NCI-H128 (cell line): Measurements from ENCODE around the gene CACNA2D3.

Source experiments
- DNase-seq: peaks from one replicate; lab custom pipeline; 2025; ENCODE audit not compliant: unreplicated experiment; lab: John Stamatoyannopoulos, UW

Gene CACNA2D3

DNA sequence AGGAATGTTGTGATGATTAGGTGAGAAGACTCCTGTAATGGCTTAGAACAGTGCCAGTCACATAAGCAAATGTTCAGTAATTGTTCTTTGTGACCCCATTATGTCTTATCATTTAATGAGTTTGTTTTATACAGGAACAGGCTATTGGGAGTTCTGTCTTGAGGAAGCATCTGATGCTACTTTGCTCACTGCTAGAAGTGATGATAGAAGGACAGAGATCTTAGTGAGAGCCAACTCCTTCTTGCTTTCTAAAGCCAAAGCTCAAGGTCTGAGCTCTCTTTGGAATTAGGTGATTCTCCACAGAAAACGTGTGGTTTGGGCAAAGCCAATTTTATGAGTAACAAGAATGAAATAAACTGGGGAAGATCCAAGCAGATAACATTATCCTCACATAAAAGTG is 590.7 kb downstream of the CACNA2D3 start:
- no peak for DNase-seq

DNA sequence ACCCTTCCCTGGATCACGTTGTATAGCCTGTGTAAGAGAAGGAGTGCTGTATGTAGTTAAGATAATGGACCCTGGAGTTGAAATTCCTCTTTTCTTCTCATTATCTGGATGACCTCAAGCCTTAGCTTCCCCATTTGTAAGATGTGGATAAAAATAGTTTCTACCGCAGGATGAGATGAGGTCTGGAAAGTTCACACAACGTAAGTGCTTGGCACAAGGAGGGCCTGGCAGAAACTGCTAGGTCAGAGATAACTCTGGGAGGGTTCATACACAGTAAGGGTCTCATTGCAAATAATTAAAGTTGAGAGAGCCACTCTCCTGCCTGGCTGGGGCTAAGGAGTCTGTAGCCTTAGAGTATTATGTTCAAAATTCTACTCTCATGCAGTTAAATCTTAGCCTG is 591.1 kb downstream of the CACNA2D3 start:
- DNase-seq, result no peak

DNA sequence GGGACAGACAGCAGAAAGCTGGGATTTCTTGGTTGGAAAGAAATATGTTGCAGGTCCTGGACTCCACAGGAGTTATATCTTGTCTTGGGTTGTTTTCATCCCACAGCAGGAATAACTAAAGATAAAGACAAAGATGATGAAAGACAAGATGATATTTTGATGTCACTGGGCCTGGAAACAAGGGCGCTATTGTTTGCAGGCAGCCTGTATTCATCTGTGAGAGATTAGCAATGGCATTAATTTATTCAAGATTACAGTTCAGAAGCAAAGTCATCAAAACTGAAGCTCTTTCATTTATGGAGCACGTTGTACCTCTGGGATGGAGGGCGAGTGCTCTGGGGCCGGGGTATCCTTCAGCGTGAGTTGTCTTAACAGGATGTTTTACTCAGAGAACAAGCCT is 591.7 kb downstream of the CACNA2D3 start:
- no peak for DNase-seq

DNA sequence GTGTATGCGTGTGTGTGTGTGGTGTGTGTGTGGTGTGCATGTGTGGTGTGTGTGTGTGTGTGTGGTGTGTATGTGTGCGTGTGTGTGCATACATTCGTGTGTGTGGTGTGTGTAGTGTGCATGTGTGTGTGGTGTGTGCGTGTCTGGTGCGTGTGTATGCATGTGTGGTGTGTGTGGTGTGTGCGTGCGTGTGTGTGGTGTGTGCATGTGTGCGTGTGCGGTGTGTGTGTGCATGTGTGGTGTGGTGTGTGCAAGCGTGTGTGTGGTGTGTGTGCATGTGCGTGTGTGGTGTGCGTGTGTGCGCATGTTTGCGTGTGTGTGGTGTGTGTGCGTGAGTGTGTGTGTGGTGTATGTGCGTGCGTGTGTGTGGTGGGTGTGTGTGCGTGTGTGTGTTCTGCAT is 595.2 kb downstream of the CACNA2D3 start:
- DNase-seq, result no peak

DNA sequence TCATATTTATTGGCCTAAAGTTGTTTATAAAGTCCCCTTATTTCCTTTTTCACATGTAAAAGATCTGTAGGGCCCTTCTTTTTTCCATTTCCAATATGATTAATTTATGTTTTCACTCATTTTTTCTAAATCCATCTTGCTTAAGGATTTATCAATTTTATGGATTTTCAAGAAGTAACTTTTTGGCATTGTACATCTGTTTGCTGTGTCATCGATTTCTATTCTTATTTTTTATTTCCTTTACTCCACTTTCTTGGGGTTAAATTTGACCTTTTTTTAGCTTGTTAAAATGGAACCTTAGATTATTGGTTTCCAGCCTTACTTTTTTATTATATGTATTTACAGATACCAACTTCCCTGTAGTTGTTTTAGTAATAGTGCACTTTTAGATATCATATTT is 597.6 kb downstream of the CACNA2D3 start:
- no peak for DNase-seq

DNA sequence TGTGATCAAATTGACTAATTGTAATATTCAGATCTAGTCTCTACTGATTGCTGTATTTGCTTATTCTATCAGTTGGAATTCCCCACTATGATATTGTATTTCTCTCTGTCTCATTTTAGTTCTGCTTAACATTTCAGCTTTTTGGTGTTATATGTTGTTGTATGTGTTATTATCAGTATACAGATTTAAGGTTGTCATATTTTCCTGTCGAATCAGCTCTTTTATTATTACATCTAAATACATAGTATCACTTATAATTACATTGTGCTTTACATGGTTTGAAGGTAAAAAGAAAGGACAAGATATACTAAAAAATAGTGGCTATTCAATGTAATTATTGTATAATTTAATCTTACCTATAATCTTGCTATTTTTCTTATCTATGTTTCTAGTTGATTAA is 598.3 kb downstream of the CACNA2D3 start:
- no peak for DNase-seq

DNA sequence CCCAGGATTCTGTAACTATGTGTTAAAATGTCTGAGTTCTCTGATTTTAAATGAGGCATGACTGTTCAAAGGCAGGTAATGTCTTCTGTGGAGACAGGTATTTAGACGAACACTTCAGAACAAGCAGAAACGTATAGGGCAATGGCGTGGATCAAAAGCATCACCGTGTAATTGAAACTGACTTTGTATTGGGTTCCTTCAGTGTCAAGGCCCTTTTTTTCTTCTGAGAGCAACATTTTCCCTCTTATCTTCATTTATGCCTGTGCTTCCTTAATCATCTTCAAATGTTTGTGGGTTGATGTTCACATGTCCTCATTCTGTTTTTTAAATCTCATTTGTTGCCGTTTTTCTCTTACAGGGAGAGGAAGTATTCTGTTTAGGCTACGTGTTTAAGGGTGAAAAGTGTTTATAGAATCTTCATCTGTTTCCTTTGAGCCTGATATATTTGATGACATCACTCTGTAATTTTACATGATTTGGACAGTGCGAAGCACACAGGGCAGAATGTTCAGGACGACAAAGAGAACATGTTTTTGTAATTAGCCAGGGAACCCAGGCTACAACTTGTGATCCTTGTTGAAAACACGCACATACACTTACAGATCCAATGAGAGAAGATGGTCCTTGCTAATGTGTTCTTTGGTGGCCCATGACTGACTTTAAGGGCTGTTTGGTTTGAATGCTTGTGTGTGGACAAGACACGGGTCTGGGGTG is 609.5 kb downstream of the CACNA2D3 start:
- DNase-seq, result no peak

DNA sequence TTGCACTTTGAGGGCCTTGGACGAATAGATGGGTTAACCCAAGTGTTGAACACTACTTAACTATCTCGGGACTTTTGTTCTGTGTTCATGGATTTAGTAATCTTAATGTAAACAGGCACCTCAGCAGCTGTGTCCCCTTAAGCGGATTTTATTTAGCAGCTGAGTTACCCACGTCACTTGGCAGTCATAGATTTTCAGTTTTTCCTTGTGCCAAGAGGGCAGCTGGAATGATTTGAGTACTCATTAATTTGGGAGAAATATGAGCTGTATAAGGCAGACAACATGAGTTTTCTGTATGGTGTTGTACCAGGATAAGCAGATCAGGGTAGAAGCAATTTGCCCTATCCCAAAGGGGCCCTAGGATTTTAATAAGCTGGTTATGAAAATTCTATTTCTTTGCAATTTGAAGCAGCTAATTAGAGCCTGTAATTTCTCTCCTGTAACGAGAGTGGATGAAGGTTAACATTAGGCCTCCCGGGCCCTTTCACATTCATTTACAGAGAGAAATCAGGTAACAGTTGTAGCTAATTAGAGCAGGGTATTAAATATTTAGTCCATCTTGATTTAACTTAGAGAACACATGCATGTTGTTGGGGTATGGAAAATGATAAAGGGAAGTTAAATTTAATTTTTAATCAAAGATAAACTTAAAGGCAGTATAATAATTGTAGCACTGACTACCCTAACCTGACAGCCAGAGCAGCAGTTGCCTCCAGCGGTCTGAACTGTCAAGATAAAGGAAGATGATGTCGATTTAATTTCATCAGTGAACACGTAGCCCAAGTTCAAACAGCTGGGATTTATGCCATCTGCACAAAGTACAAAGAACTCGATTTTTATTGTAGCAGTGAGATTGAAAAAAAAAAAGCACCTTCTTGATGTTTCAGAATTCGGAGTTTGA is 611.0 kb downstream of the CACNA2D3 start:
- DNase-seq, result no peak

DNA sequence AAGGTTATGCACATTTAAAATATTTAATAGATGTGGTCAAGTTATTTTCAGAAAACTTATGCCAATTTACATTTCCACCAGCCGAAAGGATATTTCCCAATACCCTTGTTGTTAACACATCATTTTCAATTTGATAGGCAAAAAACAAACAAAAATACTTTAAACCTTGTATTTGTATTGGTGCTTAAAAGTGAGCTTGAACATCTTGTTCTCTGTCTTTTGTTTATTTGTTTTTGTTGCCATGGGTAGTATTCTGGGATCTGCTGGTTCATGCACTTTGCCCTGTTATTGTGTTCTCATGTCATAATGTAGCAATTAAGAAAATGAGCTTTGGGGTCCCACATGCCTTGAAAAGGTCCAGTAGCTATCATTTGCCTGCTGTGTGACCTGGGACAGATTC is 614.1 kb downstream of the CACNA2D3 start:
- DNase-seq, result no peak

DNA sequence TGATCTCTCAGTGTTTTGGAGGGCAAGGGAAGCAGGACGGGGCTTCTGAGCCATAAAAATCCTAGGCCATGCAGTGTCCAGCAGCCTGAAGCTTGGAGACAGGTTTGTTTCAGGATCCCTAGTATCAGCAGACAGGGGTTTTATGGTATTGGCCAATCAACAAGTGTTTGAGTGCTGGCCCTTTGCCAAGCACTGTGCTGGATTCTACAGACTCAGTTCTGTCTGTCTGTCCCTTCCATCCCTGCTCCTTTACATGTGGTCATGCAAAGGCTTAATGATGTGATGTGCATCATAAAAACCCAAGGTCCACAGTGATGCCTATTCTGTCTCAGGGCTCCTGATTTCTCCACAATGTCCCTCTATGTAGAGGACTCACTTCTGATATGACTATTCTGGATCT is 621.4 kb downstream of the CACNA2D3 start:
- DNase-seq, result no peak

DNA sequence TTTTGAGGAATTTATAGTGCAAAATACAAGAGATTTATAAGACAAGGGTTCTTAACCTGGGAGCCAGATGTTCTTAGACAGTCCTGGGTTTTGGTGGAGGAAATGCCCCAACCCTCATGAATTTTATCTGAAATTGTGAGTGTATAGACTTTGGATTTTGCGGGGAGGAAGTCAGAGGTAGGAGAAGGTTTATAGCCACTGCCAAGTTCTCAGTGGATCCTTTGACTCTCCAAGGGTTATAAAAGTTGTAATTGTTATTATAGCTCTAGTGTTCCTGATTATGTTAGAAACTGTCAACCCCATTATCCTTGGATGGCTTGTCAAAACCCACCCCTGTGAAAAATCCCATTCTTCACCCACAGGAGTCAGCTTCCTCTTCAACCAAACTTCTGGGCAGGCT is 621.9 kb downstream of the CACNA2D3 start:
- DNase-seq, result no peak

DNA sequence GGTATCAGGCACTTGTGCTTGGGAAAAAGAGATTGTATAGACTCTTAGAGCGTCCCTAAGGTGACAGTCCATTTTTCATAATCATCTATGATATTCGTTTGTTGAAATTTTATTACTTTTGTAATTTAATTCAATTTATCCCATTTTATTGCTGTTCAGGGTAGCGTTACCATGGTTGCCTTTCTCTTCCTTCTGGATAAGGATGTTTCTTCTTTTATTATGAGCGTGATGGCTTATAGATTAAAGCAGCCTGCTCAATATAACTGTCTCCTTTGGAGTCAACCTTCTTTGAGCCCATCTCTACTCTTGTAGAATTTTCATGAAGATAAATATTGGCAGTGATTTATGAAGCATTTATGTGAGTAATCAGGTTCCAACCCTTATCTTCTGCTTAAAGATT is 623.5 kb downstream of the CACNA2D3 start:
- no peak for DNase-seq

DNA sequence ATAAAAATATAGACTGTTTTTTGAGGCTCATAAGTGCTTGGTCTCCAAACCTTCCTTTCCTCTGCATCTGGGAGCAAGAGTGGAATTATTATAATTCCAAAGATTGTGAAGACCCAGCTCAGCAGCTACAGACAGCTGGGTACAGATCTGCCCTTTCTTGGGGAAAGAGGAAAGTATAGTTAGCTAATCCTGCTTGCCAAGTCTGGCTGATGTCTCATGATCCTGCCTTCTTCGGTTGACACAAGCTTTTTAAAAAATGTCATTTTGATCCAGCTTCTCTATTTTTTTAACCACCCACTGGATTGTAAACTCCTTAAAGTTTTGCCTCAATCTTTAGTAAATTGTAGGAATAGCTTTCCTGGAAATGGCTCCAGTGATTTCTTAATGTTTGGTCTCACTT is 624.4 kb downstream of the CACNA2D3 start:
- no peak for DNase-seq

DNA sequence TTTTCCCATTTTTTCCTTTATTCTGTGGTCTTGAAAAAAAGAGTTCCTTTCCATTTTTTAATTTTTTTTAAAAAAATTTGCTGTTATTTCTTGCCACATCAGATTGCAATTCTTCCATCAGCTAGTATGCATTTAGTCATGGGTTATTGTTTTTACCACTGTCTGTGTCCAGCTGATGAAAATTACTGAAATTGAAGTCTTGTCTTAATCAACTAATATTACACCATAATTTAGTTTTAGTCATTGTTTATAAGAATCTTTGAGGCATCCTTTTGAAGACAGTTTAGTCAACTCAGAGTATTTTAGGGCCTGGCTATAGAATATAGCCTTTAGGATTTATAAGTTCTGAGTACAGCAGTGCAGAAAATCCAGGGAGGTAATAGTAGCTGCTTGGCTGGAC is 633.4 kb downstream of the CACNA2D3 start:
- DNase-seq, result no peak

DNA sequence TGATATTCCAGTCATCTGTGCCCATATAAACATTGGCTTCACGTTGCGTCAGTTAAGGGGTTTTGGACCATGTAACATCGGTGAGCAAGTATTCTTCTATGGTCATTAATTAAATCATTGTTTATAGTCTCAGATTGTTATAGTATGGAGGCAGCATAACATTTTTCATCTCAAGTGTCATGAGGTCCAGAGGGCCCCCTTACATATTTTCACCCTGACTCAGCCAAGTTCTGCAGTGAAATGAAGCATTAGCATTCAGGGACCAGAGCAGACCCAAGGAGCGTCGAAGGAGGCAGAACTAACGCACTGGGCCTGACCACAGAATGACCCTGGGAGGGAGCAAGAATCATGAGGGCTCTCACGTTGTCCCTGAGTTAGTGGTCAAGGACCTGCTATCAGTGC is 634.0 kb downstream of the CACNA2D3 start:
- DNase-seq, result no peak

DNA sequence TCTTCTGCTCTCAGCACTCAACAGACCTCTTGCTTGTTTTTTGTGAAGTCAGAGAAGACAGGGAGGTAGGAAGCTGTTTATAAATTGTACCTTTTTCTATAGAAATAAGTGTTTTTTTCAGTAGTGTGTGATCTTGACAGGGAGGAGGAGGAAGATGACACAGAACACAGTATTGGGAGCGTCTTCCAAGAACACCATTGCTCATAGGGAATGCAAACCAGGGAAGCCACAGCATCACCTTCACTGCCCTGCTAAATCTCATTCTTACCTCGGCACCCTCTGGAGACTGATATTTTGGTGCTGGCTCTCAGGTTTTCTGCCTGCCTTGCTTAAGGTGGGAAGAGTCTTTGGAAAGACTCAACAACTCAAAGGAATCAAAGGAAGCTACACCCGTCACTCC is 636.1 kb downstream of the CACNA2D3 start:
- DNase-seq, result no peak

DNA sequence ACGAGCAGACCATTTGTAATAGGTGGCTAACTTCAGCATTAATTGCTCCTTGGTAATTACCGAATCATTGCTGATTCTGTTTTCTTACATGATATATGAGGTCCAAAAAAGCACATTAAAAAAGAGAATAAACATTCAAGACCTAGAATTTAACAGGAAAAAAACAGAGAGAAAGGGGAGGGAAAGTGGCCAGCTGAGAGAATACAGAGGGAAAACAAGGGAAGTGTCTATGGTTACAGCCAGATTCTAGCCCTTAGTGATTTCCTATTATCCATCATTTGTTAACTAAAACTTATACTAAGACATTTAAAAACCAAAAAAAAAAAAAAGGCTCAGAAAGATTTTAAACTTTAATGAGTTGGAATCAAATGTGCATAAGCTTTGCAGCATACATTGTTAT is 636.8 kb downstream of the CACNA2D3 start:
- no peak for DNase-seq

DNA sequence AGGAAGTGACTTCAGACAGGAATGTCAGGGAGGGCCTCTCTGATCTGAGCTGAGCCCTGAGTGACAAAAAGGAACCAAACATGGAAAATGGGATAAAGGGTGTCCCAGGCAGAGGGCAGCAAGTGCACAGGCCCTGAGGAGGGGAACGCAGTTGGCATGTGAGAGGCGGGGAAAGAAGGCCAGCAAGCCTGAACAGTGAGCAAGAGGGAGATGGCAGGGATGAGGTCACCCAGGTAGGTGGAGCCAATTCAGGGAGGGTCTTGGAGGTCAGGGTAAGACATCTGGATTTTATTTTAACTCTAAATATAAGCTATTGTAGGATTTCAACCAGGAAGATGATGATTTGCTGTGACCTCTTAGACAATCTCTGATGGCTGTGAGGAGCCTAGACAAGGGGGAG is 637.8 kb downstream of the CACNA2D3 start:
- DNase-seq, result no peak

DNA sequence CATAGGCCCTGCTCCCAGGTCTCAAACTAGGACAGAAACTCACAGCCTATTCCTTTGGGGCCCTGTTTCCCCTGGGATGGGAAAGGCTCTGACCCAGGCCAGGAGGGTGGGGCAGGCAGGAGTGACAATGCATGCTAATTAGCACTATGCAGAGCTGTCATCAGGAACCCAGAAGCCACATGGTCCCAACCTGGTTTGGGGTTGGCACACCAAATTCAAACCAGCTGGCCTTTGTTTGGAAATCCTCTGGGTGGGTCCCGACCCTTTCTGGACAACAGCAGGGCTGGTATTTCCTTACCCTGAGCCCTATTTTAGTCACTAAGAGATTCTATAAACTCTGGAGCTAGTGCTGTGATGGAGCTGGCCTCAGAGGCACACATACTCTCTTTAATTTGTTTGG is 639.3 kb downstream of the CACNA2D3 start:
- no peak for DNase-seq

DNA sequence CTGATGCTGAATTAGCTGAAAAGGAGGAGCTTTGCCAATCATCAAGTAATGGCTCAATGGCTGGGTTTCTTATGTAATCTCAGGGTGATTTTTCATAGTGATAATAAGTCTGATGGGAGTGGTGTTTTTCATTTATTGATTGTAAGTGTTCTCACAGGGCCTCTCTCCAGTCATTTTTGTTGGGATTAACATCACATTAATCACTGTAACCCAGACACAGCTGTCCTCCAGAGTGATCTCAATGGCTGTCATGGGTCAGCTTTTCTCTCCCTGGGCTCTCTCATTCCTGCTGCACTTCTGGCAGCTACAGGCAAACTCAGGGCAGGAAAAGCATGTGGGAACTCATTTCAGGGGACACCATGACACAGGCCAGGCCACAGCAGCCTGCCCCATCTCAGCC is 642.6 kb downstream of the CACNA2D3 start:
- DNase-seq, result no peak

DNA sequence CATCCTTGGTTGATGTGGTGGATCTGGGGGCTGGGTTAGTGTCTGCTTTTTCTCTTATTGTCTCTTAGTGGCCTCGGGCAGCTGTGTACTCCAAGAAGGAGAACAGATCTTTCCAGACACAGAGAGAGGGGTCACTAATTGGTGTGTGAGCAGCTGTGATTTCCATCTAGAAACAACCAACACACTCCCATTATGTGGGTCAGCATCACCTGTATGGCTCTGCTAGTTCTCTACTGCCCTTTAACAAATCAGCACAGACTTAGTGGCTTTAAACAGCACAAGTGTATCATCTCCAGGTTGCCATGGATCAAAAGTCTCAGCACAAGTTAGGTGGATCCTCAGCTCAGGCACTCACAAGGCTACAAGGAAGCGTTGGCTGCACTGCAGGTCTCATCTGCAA is 648.7 kb downstream of the CACNA2D3 start:
- DNase-seq, result no peak

DNA sequence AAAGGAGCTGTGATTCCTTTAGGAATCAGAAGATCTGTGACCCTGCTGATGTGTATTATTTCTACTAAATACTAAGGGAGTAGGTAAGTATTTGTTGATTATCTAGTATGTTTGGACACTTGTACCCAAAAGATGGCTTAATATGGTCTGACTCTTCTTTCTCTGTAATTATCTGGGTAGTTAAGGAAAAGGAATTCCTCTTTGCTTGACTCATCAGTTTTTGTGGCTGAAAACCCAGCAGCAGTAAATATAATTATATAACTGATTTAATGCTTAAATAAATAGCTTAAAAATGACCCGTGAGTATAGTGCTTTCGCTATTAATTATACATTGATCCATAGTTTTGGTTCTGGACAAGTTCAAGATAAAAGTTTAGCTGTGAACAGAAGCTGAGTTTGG is 649.7 kb downstream of the CACNA2D3 start:
- no peak for DNase-seq

DNA sequence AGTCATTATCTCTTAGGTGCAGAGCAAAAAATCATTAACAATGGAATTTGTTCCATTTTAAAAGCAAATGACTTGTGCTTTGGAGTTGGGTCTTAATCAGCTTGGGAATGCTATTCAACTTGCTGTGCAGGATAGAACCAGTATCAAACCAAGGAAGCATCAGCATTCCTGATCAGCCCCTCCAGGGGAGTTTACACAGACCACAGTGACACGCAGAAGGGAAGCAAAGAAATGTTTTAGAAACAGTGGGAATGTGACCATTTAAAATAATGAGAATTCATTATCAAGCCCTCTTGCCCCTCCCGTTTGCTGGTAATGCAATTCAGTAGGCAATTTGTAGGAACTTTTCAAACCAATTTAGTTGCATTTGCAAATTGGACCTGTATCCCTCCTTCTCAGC is 650.4 kb downstream of the CACNA2D3 start:
- DNase-seq, result no peak
